NT2/D1 (cell line): ENCODE results near the gene CRY2.

Experiments
- YY1 ChIP-seq: IDR thresholded peaks from 2 replicates; pipeline ENCODE4 v1.6.1; 2011; ENCODE audit not compliant: insufficient read length, insufficient read depth
- ZNF274 ChIP-seq: IDR thresholded peaks from 2 replicates; pipeline ENCODE4 v1.6.1; 2011; ENCODE audit warnings: mild to moderate bottlenecking, low read depth, low read length

DNA sequence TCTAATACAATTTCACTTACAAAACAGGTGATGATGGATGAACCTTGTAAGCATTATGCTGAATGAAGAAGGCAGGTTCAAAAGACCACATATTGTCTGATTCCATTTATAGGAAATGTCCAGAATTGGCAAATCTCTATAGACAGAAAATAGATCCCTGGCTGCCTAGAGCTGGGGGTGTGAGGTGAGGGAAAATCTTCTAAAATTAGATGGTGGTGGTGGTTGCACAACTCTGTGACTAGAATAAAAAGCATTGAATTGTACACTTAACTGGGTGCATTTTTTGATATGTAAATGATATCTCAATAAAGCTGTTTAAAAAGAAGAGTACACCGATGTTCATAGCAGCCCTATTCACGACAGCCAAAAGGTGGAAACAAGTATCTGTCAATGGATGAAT is 16.7 kb upstream of the CRY2 start:
- TF ChIP-seq ZNF274 (no peak), YY1 (no peak)
